ENCODE data around the gene MEDAG. TPM values are rescaled to one million over a fixed set of nuclear protein-coding genes. Genes with fewer than 3 reads are reported as not detected.
A peak's percentile ranks its signal among the peaks of the same experiment; 100 is the strongest.

The MEDAG gene
- total RNA-seq, 2 experiments from 2014 or later, result 0.19 TPM; not detected in 1

GRCh38 chr13:30864433-30865122, 41.5 kb upstream of the MEDAG start:
- BruUV-seq (replicated peaks), result no TSS peak
- H3K4me3 ChIP-seq (ENCODE audit: low read depth, low read length, poor library complexity, severe bottlenecking), result no peak overlapping the region
- H3K27ac ChIP-seq (ENCODE audit: low read depth, low read length, poor library complexity, severe bottlenecking), result no peak overlapping the region
- H3K4me1 ChIP-seq (ENCODE audit: insufficient read depth, low read length, poor library complexity, severe bottlenecking), result no peaks in the 10 kb centered on the region
- ChIA-PET CTCF (ENCODE audit: unreplicated experiment) (interaction anchor here (1.1 kb wide), 1 partner anchor 180 kb away, joined by 3 read pairs; no protein-coding TSS in a partner anchor), POLR2A (interaction anchor here (0.6 to 1.1 kb wide), 3 partner anchors 9 to 25 kb away, joined by 3 to 4 read pairs (median 3); no protein-coding TSS in a partner anchor)
- H3K9me2 ChIP-seq (ENCODE audit: insufficient read depth, low read length), result no peaks in the 10 kb centered on the region
- intact Hi-C loops (cut with micrococcal nuclease; ENCODE audit: unreplicated experiment), result loop anchor here (1.0 to 10.0 kb wide), 4 partner anchors 62 to 267 kb away; no protein-coding TSS in a partner anchor
- no peaks in the 10 kb centered on the region for H3K79me2 ChIP-seq (ENCODE audit: insufficient read depth, low read depth, low read length)
- H3K9me3 ChIP-seq (ENCODE audit: low read length), result no peaks in the 10 kb centered on the region
- H3K36me3 ChIP-seq (ENCODE audit: insufficient read depth, low read length), result no peaks in the 10 kb centered on the region
- no peak overlapping the region for H3K4me2 ChIP-seq (ENCODE audit: low read length)
- TF ChIP-seq CTCF (conservative IDR thresholded peaks at IDR 0.05; ENCODE audit: low read length), result no peak
- TF ChIP-seq EZH2phosphoT487 (IDR thresholded peaks at IDR 0.05; ENCODE audit: borderline replicate concordance, low read depth, low read length), result no peak
- no peak overlapping the region for H2AFZ ChIP-seq (ENCODE audit: low read length)
- no peak for DNase-seq (ENCODE audit: low spot score)
- no peaks in the 10 kb centered on the region for H4K20me1 ChIP-seq (ENCODE audit: insufficient read depth, low read length)

GRCh38 chr13:30865123-30866049, 40.7 kb upstream of the MEDAG start:
- no TSS peak for BruUV-seq (replicated peaks)
- Histone ChIP-seq H3K9me2 (ENCODE audit: insufficient read depth, low read length) (no peaks in the 10 kb centered on the region), H3K36me3 (ENCODE audit: insufficient read depth, low read length) (no peaks in the 10 kb centered on the region), H3K4me2 (ENCODE audit: low read length) (no peak overlapping the region), H2AFZ (ENCODE audit: low read length) (no peak overlapping the region), H3K9me3 (ENCODE audit: low read length) (no peaks in the 10 kb centered on the region), H4K20me1 (ENCODE audit: insufficient read depth, low read length) (no peaks in the 10 kb centered on the region), H3K79me2 (ENCODE audit: insufficient read depth, low read depth, low read length) (no peaks in the 10 kb centered on the region), H3K4me3 (ENCODE audit: low read depth, low read length, poor library complexity, severe bottlenecking) (no peak overlapping the region), H3K4me1 (ENCODE audit: insufficient read depth, low read length, poor library complexity, severe bottlenecking) (no peaks in the 10 kb centered on the region), H3K27ac (ENCODE audit: low read depth, low read length, poor library complexity, severe bottlenecking) (no peak overlapping the region)
- peak; percentile 78 for DNase-seq (ENCODE audit: low spot score)
- CTCF ChIA-PET (ENCODE audit: unreplicated experiment), result interaction anchor here (0.6 to 1.1 kb wide), 3 partner anchors 32 to 179 kb away, joined by 3 read pairs; no protein-coding TSS in a partner anchor
- POLR2A ChIA-PET, result interaction anchor here (0.7 to 1.1 kb wide), 2 partner anchors 8 to 19 kb away, joined by 3 to 4 read pairs; no protein-coding TSS in a partner anchor
- TF ChIP-seq CTCF (conservative IDR thresholded peaks at IDR 0.05; ENCODE audit: low read length), result peak; percentile 96
- no peak for TF ChIP-seq EZH2phosphoT487 (IDR thresholded peaks at IDR 0.05; ENCODE audit: borderline replicate concordance, low read depth, low read length)
- intact Hi-C loops (cut with micrococcal nuclease; ENCODE audit: unreplicated experiment), result loop anchor here (1.0 to 10.0 kb wide), 4 partner anchors 63 to 268 kb away; no protein-coding TSS in a partner anchor
